Thoracic aorta (tissue), 2 donors: Measurements from ENCODE around the gene CUL9. TPM values are rescaled to one million over a fixed set of nuclear protein-coding genes. Genes with fewer than 3 reads are reported as not detected.

Source experiments
- ATAC-seq: fragments of 150-250 bp; one replicate; pipeline ENCODE4 v1.8.0; 2017; ENCODE audit warnings: low read depth; ENCODE audit not compliant: insufficient number of reproducible peaks, low FRiP score
- DNase-seq: peaks from one replicate; pipeline ENCODE4 v3.0.0-alpha.2; 2020; ENCODE audit warnings: low spot score
- H3K27ac ChIP-seq, 2 donors: fragments of 200-600 bp; sonication (generic); 1 replicate in 1 of 2; 2 replicates in 1 of 2; pipeline ENCODE4 v1.5.1; 2016; ENCODE audit warnings: mild to moderate bottlenecking in 2 of 2, moderate library complexity in 2 of 2
- H3K27me3 ChIP-seq: fragments of 200-600 bp; sonication (generic); replicated peaks from 2 replicates; pipeline ENCODE4 v1.6.0; 2016; ENCODE audit warnings: mild to moderate bottlenecking; ENCODE audit not compliant: insufficient read depth
- H3K36me3 ChIP-seq: fragments of 200-600 bp; sonication (generic); one replicate; pipeline ENCODE4 v1.5.1; 2016
- H3K4me1 ChIP-seq, 2 donors: fragments of 200-600 bp; sonication (generic); 1 replicate in 1 of 2; 2 replicates in 1 of 2; pipeline versions ENCODE4 v1.5.1 to v1.6.0; 2016; ENCODE audit warnings: low read depth in 2 of 2, mild to moderate bottlenecking in 1 of 2; ENCODE audit not compliant: control insufficient read depth in 1 of 2
- H3K4me3 ChIP-seq: fragments of 200-600 bp; sonication (generic); 2 replicates; pipeline ENCODE4 v1.5.1; 2016; ENCODE audit warnings: mild to moderate bottlenecking
- H3K9me3 ChIP-seq: fragments of 200-600 bp; sonication (generic); 2 replicates; pipeline ENCODE4 v1.5.1; 2016
- CTCF ChIP-seq: fragments of 200-600 bp; sonication (generic); IDR thresholded peaks from one replicate; pipeline ENCODE4 v1.5.1; 2019; ENCODE audit warnings: antibody characterized with exemption
- total RNA-seq, 2 donors: library from RNA; depleted of rRNA; stranded (reverse); fragments of >200 nt; gene quantifications; one replicate each; pipeline versions ENCODE4 v1.1.0 to v1.2.3, GENCODE V29; 2016

Gene CUL9
- total RNA-seq, 2 donors from 2014 or later: 30.3 to 41.2 TPM

DNA sequence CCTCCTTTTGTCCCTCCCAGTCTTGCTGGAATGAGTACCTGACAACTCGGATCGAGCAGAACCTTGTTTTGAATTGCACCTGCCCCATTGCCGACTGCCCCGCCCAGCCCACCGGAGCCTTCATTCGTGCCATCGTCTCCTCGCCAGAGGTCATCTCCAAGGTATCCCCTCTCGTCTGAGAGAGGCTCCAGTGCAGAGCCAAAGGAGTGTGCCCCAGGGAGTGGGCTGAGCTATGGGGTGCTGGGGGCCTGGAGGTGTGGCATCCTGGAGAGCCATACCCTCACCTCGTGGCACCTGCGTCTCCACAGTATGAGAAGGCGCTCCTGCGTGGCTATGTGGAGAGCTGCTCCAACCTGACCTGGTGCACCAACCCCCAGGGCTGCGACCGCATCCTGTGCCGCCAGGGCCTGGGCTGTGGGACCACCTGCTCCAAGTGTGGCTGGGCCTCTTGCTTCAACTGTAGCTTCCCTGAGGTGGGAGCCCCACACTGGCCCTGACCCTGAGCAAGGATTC, 38.5 kb downstream of the CUL9 start:
- no peak for TF ChIP-seq CTCF
- no peaks in the 10 kb centered on the region for H3K27me3 ChIP-seq
- no peak overlapping the region for H3K4me3 ChIP-seq
- peaks cover 5% of the 10 kb centered on the region for H3K36me3 ChIP-seq
- no peak overlapping the region for H3K27ac ChIP-seq
- DNase-seq (no peak), ATAC-seq (no peak)
- H3K4me1 ChIP-seq: peaks cover 0 to 11% of the 10 kb centered on the region in 2 donors
- H3K9me3 ChIP-seq: no peaks in the 10 kb centered on the region

- no peak overlapping the region for H3K4me3 ChIP-seq
- H3K27ac ChIP-seq: no peak overlapping the region
- no peak for ATAC-seq
- H3K4me1 ChIP-seq: peaks cover 0 to 11% of the 10 kb centered on the region in 2 donors
- H3K27me3 ChIP-seq: no peaks in the 10 kb centered on the region
- no peaks in the 10 kb centered on the region for H3K9me3 ChIP-seq
- TF ChIP-seq CTCF: no peak
- DNase-seq: no peak
- H3K36me3 ChIP-seq: peaks cover 2% of the 10 kb centered on the region
Measured at GRCh38 chr6:43221046-43221972, 39.3 kb downstream of the CUL9 start.

DNA sequence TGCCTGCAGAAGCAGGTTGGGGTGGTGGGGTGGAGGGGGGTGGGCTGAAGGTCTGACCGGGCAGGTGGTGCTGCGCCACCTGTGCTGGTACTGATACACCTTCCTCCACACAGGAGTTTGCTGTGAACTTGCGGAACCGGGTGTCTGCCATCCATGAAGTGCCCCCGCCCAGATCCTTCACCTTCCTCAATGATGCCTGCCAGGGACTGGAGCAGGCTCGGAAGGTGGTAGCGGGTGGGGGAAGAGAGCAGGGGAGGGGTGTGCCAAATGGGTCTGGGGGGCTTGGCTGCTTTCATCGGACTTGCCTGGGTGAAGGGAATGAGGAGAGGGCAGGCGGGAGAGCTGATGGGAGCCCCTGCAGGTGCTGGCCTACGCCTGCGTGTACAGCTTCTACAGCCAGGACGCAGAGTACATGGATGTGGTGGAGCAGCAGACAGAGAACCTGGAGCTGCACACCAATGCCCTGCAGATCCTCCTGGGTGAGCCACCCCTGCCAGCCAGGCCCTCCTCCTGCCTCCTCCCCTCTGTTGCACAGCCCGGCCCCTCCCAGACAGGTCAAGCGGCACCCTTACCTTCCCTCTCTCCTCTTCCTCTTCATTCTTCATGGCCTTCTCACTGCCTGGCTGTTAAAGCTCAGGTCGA, 40.5 kb downstream of the CUL9 start:
- H3K27ac ChIP-seq: no peak overlapping the region
- ATAC-seq: no peak
- H3K36me3 ChIP-seq: no peaks in the 10 kb centered on the region
- H3K9me3 ChIP-seq: no peaks in the 10 kb centered on the region
- no peak for DNase-seq
- no peak for TF ChIP-seq CTCF
- no peak overlapping the region for H3K4me3 ChIP-seq
- peaks cover 0 to 11% of the 10 kb centered on the region in 2 donors for H3K4me1 ChIP-seq
- no peaks in the 10 kb centered on the region for H3K27me3 ChIP-seq

DNA sequence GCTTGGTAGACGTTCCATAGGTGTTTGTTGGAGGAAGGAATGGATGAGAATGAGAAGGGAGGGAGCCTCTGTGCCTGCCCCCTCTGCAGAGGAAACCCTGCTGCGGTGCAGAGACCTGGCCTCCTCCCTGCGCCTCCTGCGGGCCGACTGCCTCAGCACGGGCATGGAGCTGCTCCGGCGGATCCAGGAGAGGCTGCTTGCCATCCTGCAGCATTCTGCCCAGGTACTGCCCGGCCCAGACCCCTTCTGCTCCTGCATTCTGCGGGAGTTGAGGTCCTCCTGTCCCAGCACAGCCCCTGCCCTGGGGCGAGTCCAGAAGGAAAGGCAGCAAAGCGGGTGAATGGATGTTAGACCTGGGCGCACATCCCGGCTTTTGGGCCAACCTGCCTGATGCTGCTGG, 41.2 kb downstream of the CUL9 start:
- no peaks in the 10 kb centered on the region for H3K9me3 ChIP-seq
- H3K4me3 ChIP-seq: no peak overlapping the region
- H3K27ac ChIP-seq: no peak overlapping the region
- no peaks in the 10 kb centered on the region for H3K27me3 ChIP-seq
- DNase-seq: no peak
- no peaks in the 10 kb centered on the region for H3K36me3 ChIP-seq
- peaks cover 0 to 11% of the 10 kb centered on the region in 2 donors for H3K4me1 ChIP-seq
- ATAC-seq: no peak
- TF ChIP-seq CTCF: no peak

DNA sequence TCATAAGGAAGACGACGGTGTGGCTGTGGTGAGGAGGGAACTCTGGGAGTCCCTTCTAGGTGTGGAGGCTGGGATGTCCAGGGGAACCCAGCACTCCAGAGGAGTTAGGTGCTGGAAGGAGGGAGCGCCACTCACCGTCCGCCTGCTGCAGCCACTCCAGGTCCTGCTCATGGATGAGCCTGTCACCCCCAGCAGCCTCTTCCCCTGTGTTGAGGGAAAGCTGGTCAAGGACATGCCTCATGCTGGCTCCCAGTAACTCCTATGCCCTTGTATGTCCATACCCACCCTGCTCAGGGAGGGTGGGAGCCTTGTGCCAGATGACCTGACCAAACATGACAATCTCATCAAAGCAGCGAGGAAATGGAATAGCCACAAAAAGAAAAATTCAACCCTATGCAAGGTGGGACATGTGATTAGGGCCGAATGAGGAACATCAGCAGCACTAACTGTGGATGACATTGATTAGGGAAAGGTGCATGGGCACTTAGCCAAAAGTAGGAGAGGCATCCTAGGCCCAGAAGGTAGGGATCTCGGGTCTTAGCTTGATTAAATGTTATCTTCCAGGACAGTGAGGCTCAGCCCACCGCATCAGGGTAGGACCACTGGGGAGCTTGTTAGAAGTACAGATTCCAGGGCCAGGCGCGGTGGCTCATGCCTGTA, 44.3 kb downstream of the CUL9 start:
- Histone ChIP-seq H3K9me3 (no peaks in the 10 kb centered on the region), H3K4me1 (peaks cover 0 to 20% of the 10 kb centered on the region in 2 donors), H3K27me3 (no peaks in the 10 kb centered on the region), H3K36me3 (no peaks in the 10 kb centered on the region), H3K4me3 (no peak overlapping the region), H3K27ac (no peak overlapping the region)
- DNase-seq (no peak), ATAC-seq (no peak)
- no peak for TF ChIP-seq CTCF
